Spleen (tissue), 7 donors: Measurements from ENCODE around the gene FAM78B.

Source experiments
- POLR2AphosphoS5 ChIP-seq, 3 donors: sonication (generic); formaldehyde crosslinking; IDR thresholded peaks; one replicate each; pipeline ENCODE4 v1.5.1; 2017; ENCODE audit warnings: antibody characterized with exemption in 3 of 3
- TF ChIP-seq, protein P1 (sequence below), 11 experiments: fragments of 200-600 bp in 7 of 11; fragments of 450-650 bp in 4 of 11; sonication (generic) in 4 of 11; IDR thresholded peaks in 8 of 11; conservative IDR thresholded peaks in 3 of 11; 1 replicate in 7 of 11; 2 replicates in 4 of 11; pipeline versions ENCODE4 v1.4.0 to v1.8.0; 2016 to 2021; ENCODE audit warnings: antibody characterized with exemption in 11 of 11, inconsistent platforms in 4 of 11, mild to moderate bottlenecking in 1 of 11
- donor health status: DM: no; HTN: no; CAD: no; lungs with moderate emphysema.
- donor health status: DM: no; HTN: no; CAD: no.
- donor health status: DM: no; HTN: no; CAD: no.

DNA sequence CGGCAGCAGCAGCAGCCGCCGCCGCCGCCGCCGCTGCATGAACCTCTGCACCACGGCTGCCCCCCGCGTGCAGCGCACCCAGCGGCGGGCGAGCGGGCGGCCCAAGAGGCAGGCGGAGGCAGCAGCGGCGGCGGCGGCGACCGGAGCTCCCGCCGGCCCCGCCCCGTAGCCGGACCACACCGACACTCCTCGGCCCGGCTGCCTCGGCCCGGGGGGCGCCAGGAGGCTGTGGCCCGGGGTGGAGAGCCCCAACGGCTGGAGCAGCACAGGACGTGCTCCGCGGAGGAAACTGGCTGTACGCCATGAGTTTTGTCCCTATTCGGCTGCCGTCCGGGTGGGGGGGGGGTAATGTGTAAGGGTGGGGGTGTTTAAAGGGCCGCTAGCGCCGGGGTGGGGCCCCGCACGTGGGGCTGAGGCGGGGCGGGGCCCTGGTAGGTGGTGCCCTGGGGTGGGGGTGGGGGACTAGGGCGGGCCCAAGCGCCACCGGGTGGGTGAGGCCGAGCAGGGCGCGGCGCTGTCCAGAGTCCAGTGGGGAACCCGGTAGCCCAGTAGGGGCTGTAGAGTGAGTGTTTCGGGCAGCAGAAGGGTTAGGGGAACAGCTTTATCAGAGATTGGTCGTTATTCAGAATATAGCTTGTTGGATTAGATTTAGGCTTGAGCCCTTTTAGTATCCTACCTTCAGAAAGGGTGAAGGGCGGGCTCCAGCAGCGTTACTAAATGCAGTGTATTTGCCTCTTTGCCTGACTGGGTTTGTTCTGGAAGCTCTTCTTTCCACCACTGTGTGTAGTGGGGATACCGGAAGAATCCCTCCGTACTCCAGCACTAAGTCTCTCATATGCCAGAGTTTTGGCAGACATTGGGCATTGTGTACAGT, at the start of gene FAM78B:
- TF ChIP-seq, protein P1, sequence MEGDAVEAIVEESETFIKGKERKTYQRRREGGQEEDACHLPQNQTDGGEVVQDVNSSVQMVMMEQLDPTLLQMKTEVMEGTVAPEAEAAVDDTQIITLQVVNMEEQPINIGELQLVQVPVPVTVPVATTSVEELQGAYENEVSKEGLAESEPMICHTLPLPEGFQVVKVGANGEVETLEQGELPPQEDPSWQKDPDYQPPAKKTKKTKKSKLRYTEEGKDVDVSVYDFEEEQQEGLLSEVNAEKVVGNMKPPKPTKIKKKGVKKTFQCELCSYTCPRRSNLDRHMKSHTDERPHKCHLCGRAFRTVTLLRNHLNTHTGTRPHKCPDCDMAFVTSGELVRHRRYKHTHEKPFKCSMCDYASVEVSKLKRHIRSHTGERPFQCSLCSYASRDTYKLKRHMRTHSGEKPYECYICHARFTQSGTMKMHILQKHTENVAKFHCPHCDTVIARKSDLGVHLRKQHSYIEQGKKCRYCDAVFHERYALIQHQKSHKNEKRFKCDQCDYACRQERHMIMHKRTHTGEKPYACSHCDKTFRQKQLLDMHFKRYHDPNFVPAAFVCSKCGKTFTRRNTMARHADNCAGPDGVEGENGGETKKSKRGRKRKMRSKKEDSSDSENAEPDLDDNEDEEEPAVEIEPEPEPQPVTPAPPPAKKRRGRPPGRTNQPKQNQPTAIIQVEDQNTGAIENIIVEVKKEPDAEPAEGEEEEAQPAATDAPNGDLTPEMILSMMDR (IDR thresholded peaks at IDR 0.05 in 8 of 11, conservative IDR thresholded peaks at IDR 0.05 in 3 of 11): peak in 4 of 11 experiments; percentile 4 to 32 (median 10)
- peak in 2 of 3 donors; percentile 6 to 48 for TF ChIP-seq POLR2AphosphoS5 (IDR thresholded peaks at IDR 0.05)
